ENCODE data around the gene KCNH1. TPM values are rescaled to one million over a fixed set of nuclear protein-coding genes. Genes with fewer than 3 reads are reported as not detected.

Gene KCNH1
- total and polyA plus RNA-seq, 2 donors, result 0.62 to 0.85 TPM

DNA sequence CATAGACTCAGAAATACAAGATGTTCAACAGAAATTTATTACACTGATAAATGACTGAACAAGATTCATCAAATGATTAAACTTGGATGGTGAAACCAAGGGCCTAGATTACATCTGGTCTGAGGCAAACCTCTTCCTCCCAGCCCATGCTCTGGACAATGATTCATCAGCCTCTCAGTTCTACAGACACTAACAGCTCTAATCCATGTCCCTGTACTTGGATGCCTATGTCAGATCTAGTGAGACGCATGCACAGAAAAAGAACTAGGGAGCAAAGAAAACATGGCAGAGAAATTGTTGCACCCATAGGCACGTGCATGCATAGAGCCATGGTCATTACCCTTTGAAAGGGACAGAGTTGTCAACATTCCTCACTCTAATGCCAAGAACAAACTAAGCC, 250.1 kb downstream of the KCNH1 start:
- no peaks in the 10 kb centered on the region for H3K4me1 ChIP-seq (ENCODE audit: control insufficient read depth in 2 of 2, insufficient read depth in 2 of 2, low read length in 2 of 2)
- H3K27me3 ChIP-seq (ENCODE audit: control insufficient read depth in 2 of 2, insufficient read depth in 1 of 2, low read length in 1 of 2), result no peaks in the 10 kb centered on the region
- WGBS, result 77% methylated on average over 2 of the region's 2 CpGs
- DNase-seq (ENCODE audit: low read depth in 6 of 9, low spot score in 9 of 9), result no peak
- peaks cover 0 to 3% of the 10 kb centered on the region in 2 donors for H3K9me3 ChIP-seq (ENCODE audit: control insufficient read depth in 2 of 2, insufficient read depth in 1 of 2, low read length in 1 of 2)
- H3K27ac ChIP-seq (ENCODE audit: low read depth in 1 of 2, low read length in 1 of 2), result no peak overlapping the region
- no peaks in the 10 kb centered on the region for H3K36me3 ChIP-seq (ENCODE audit: control insufficient read depth in 2 of 2, insufficient read depth in 2 of 2, low read length in 1 of 2)
- H3K4me3 ChIP-seq (ENCODE audit: low read length in 2 of 2), result no peak overlapping the region

- Histone ChIP-seq H3K9me3 (ENCODE audit: control insufficient read depth in 2 of 2, insufficient read depth in 1 of 2, low read length in 1 of 2) (peaks cover 0 to 3% of the 10 kb centered on the region in 2 donors), H3K4me3 (ENCODE audit: low read length in 2 of 2) (no peak overlapping the region), H3K36me3 (ENCODE audit: control insufficient read depth in 2 of 2, insufficient read depth in 2 of 2, low read length in 1 of 2) (no peaks in the 10 kb centered on the region), H3K4me1 (ENCODE audit: control insufficient read depth in 2 of 2, insufficient read depth in 2 of 2, low read length in 2 of 2) (no peaks in the 10 kb centered on the region), H3K27me3 (ENCODE audit: control insufficient read depth in 2 of 2, insufficient read depth in 1 of 2, low read length in 1 of 2) (no peaks in the 10 kb centered on the region), H3K27ac (ENCODE audit: low read depth in 1 of 2, low read length in 1 of 2) (no peak overlapping the region)
- WGBS, result 86% methylated on average over 8 of the region's 8 CpGs
- DNase-seq (ENCODE audit: low read depth in 6 of 9, low spot score in 9 of 9), result no peak
Measured at GRCh38 chr1:210882414-210883221, 251.3 kb downstream of the KCNH1 start.

DNA sequence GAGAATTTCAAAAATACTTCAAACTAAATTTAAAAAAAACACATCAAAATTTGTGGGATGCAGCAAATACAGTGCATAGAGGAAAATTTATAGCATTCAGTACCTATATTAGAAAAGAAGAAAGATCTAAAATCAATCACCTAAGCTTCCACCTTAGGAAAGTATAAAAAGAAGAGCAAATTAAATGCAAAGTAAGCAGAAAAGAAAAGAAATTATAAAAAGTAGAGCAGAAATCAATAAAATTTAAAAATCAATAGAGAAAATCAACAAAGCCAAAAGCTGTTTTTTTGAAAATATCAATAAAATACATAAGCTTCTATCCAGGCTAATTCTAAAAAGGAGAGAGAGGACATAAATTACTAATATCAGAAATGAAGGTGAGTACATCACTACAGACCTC, 255.4 kb downstream of the KCNH1 start:
- DNase-seq (ENCODE audit: low read depth in 6 of 9, low spot score in 9 of 9), result no peak
- H3K9me3 ChIP-seq (ENCODE audit: control insufficient read depth in 2 of 2, insufficient read depth in 1 of 2, low read length in 1 of 2), result no peaks in the 10 kb centered on the region
- no peak overlapping the region for H3K4me3 ChIP-seq (ENCODE audit: low read length in 2 of 2)
- H3K27ac ChIP-seq (ENCODE audit: low read depth in 1 of 2, low read length in 1 of 2), result no peak overlapping the region
- H3K27me3 ChIP-seq (ENCODE audit: control insufficient read depth in 2 of 2, insufficient read depth in 1 of 2, low read length in 1 of 2), result no peaks in the 10 kb centered on the region
- no peaks in the 10 kb centered on the region for H3K4me1 ChIP-seq (ENCODE audit: control insufficient read depth in 2 of 2, insufficient read depth in 2 of 2, low read length in 2 of 2)
- H3K36me3 ChIP-seq (ENCODE audit: control insufficient read depth in 2 of 2, insufficient read depth in 2 of 2, low read length in 1 of 2), result no peaks in the 10 kb centered on the region

DNA sequence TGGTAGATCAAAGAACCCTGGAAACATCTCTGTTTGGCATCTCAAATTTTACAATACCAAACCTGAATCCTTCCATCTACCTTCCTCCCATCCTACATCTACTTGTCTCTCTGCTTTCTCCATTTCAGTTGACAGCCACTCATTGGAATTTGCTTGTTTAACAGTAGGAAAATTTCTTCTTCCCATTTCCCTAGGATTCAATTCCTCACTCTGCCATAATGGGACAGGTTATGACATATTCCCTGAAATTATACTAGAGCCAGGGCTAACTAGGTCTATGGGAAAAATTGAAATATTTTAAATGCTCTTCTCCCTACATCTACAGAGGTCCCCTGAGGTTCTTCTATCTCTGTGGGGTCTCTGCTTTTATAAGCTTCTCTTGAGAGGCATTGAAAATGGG, 257.7 kb downstream of the KCNH1 start:
- Histone ChIP-seq H3K27ac (ENCODE audit: low read depth in 1 of 2, low read length in 1 of 2) (no peak overlapping the region), H3K9me3 (ENCODE audit: control insufficient read depth in 2 of 2, insufficient read depth in 1 of 2, low read length in 1 of 2) (no peaks in the 10 kb centered on the region), H3K36me3 (ENCODE audit: control insufficient read depth in 2 of 2, insufficient read depth in 2 of 2, low read length in 1 of 2) (no peaks in the 10 kb centered on the region), H3K4me3 (ENCODE audit: low read length in 2 of 2) (no peak overlapping the region), H3K4me1 (ENCODE audit: control insufficient read depth in 2 of 2, insufficient read depth in 2 of 2, low read length in 2 of 2) (no peaks in the 10 kb centered on the region), H3K27me3 (ENCODE audit: control insufficient read depth in 2 of 2, insufficient read depth in 1 of 2, low read length in 1 of 2) (no peaks in the 10 kb centered on the region)
- no peak for DNase-seq (ENCODE audit: low read depth in 6 of 9, low spot score in 9 of 9)

GRCh38 chr1:210866532-210866931, 267.4 kb downstream of the KCNH1 start:
- Histone ChIP-seq H3K4me1 (ENCODE audit: control insufficient read depth in 2 of 2, insufficient read depth in 2 of 2, low read length in 2 of 2) (no peaks in the 10 kb centered on the region), H3K4me3 (ENCODE audit: low read length in 2 of 2) (no peak overlapping the region), H3K27me3 (ENCODE audit: control insufficient read depth in 2 of 2, insufficient read depth in 1 of 2, low read length in 1 of 2) (no peaks in the 10 kb centered on the region), H3K9me3 (ENCODE audit: control insufficient read depth in 2 of 2, insufficient read depth in 1 of 2, low read length in 1 of 2) (no peaks in the 10 kb centered on the region), H3K27ac (ENCODE audit: low read depth in 1 of 2, low read length in 1 of 2) (no peak overlapping the region), H3K36me3 (ENCODE audit: control insufficient read depth in 2 of 2, insufficient read depth in 2 of 2, low read length in 1 of 2) (no peaks in the 10 kb centered on the region)
- no peak for DNase-seq (ENCODE audit: low read depth in 6 of 9, low spot score in 9 of 9)
- WGBS, result 93% methylated on average over 2 of the region's 2 CpGs

GRCh38 chr1:210857705-210858104, 276.2 kb downstream of the KCNH1 start:
- H3K36me3 ChIP-seq (ENCODE audit: control insufficient read depth in 2 of 2, insufficient read depth in 2 of 2, low read length in 1 of 2), result no peaks in the 10 kb centered on the region
- H3K27ac ChIP-seq (ENCODE audit: low read depth in 1 of 2, low read length in 1 of 2), result no peak overlapping the region
- no peaks in the 10 kb centered on the region for H3K4me1 ChIP-seq (ENCODE audit: control insufficient read depth in 2 of 2, insufficient read depth in 2 of 2, low read length in 2 of 2)
- WGBS, result 43% methylated on average over 1 of the region's 1 CpG
- H3K27me3 ChIP-seq (ENCODE audit: control insufficient read depth in 2 of 2, insufficient read depth in 1 of 2, low read length in 1 of 2), result no peaks in the 10 kb centered on the region
- no peaks in the 10 kb centered on the region for H3K9me3 ChIP-seq (ENCODE audit: control insufficient read depth in 2 of 2, insufficient read depth in 1 of 2, low read length in 1 of 2)
- no peak for DNase-seq (ENCODE audit: low read depth in 6 of 9, low spot score in 9 of 9)
- no peak overlapping the region for H3K4me3 ChIP-seq (ENCODE audit: low read length in 2 of 2)

- no peaks in the 10 kb centered on the region for H3K27me3 ChIP-seq (ENCODE audit: control insufficient read depth in 2 of 2, insufficient read depth in 1 of 2, low read length in 1 of 2)
- no peak overlapping the region for H3K4me3 ChIP-seq (ENCODE audit: low read length in 2 of 2)
- H3K27ac ChIP-seq (ENCODE audit: low read depth in 1 of 2, low read length in 1 of 2), result no peak overlapping the region
- WGBS, result 86% methylated on average over 5 of the region's 5 CpGs
- no peaks in the 10 kb centered on the region for H3K9me3 ChIP-seq (ENCODE audit: control insufficient read depth in 2 of 2, insufficient read depth in 1 of 2, low read length in 1 of 2)
- H3K4me1 ChIP-seq (ENCODE audit: control insufficient read depth in 2 of 2, insufficient read depth in 2 of 2, low read length in 2 of 2), result no peaks in the 10 kb centered on the region
- no peak for DNase-seq (ENCODE audit: low read depth in 6 of 9, low spot score in 9 of 9)
- H3K36me3 ChIP-seq (ENCODE audit: control insufficient read depth in 2 of 2, insufficient read depth in 2 of 2, low read length in 1 of 2), result no peaks in the 10 kb centered on the region
Measured at GRCh38 chr1:210857146-210857663, 276.7 kb downstream of the KCNH1 start.

GRCh38 chr1:210855440-210855839, 278.5 kb downstream of the KCNH1 start:
- no peaks in the 10 kb centered on the region for H3K27me3 ChIP-seq (ENCODE audit: control insufficient read depth in 2 of 2, insufficient read depth in 1 of 2, low read length in 1 of 2)
- H3K27ac ChIP-seq (ENCODE audit: low read depth in 1 of 2, low read length in 1 of 2), result no peak overlapping the region
- WGBS, result 49% methylated on average over 4 of the region's 4 CpGs
- no peak for DNase-seq (ENCODE audit: low read depth in 6 of 9, low spot score in 9 of 9)
- no peaks in the 10 kb centered on the region for H3K36me3 ChIP-seq (ENCODE audit: control insufficient read depth in 2 of 2, insufficient read depth in 2 of 2, low read length in 1 of 2)
- no peaks in the 10 kb centered on the region for H3K4me1 ChIP-seq (ENCODE audit: control insufficient read depth in 2 of 2, insufficient read depth in 2 of 2, low read length in 2 of 2)
- H3K4me3 ChIP-seq (ENCODE audit: low read length in 2 of 2), result no peak overlapping the region
- H3K9me3 ChIP-seq (ENCODE audit: control insufficient read depth in 2 of 2, insufficient read depth in 1 of 2, low read length in 1 of 2), result no peaks in the 10 kb centered on the region

- Histone ChIP-seq H3K27me3 (ENCODE audit: control insufficient read depth in 2 of 2, insufficient read depth in 1 of 2, low read length in 1 of 2) (no peaks in the 10 kb centered on the region), H3K27ac (ENCODE audit: low read depth in 1 of 2, low read length in 1 of 2) (no peak overlapping the region), H3K9me3 (ENCODE audit: control insufficient read depth in 2 of 2, insufficient read depth in 1 of 2, low read length in 1 of 2) (no peaks in the 10 kb centered on the region), H3K36me3 (ENCODE audit: control insufficient read depth in 2 of 2, insufficient read depth in 2 of 2, low read length in 1 of 2) (no peaks in the 10 kb centered on the region), H3K4me1 (ENCODE audit: control insufficient read depth in 2 of 2, insufficient read depth in 2 of 2, low read length in 2 of 2) (no peaks in the 10 kb centered on the region), H3K4me3 (ENCODE audit: low read length in 2 of 2) (no peak overlapping the region)
- DNase-seq (ENCODE audit: low read depth in 6 of 9, low spot score in 9 of 9), result no peak
Measured at GRCh38 chr1:210853276-210853675, 280.7 kb downstream of the KCNH1 start.
